ENCODE data around the gene PRKCE. TPM values are rescaled to one million over a fixed set of nuclear protein-coding genes. Genes with fewer than 3 reads are reported as not detected.

The PRKCE gene
- polyA plus RNA-seq, 1 of the 3 experiments (the other 2 are of a cell fraction): 16.3 TPM

DNA sequence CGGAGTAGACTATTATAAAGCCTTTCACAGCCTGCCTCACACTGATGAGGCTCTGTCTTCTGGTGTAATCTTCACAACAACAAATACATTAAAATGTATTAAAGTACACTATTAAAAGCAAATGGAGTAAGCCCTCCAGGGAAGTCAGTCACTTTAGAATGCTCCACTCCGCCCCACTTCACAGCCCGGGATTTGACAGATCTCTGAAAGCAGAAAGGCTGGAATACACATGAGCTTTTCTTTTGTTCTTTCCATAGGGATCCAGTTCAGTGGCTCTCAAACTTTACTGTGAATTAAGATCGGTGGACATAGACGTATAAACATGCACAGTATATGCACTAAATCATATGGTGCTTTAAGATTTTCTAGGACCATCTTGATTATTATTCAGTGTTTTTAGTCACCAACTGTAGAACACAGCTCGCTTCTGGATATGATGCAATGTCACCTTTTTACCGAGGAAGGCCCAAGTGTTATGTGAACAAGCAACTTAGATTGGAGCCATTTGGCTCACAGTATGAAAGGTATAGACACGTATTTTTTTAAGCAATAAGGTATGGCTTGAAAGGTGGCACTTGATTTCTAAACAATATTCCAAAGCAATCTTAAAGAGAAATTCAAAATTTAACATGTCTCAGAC, 151.1 kb downstream of the PRKCE start:
- Histone ChIP-seq H3K4me3 (ENCODE audit: low read depth in 2 of 2, low read length in 1 of 2) (no peak overlapping the region), H3K9ac (no peak overlapping the region), H3K27me3 (ENCODE audit: insufficient read depth) (no peaks in the 10 kb centered on the region), H3K27ac (ENCODE audit: low read depth in 2 of 2, low read length in 1 of 2) (no peak overlapping the region), H3K79me2 (ENCODE audit: insufficient read depth) (no peaks in the 10 kb centered on the region), H2AFZ (ENCODE audit: low read depth) (no peak overlapping the region), H4K20me1 (ENCODE audit: insufficient read depth) (0 out of 2 replicates have a peak, but pooled peaks cover 3% of the 10 kb centered on the region), H3K4me2 (no peak overlapping the region), H3K9me2 (no peaks in the 10 kb centered on the region), H3K4me1 (ENCODE audit: control insufficient read depth in 1 of 2, insufficient read depth in 2 of 2, low read depth in 1 of 2, low read length in 1 of 2) (no peaks in the 10 kb centered on the region; a peak in 1 of 4 replicates), H3F3A (replicated peaks; ENCODE audit: insufficient read depth) (no peaks in the 10 kb centered on the region), H3K36me3 (replicated peaks in 1 of 2; ENCODE audit: control insufficient read depth in 1 of 2, insufficient read depth in 2 of 2, low read length in 1 of 2) (no peaks in the 10 kb centered on the region), H3K9me3 (no peaks in the 10 kb centered on the region)
- CTCF ChIA-PET: interaction anchor here (0.6 to 2.5 kb wide), 7 partner anchors 10 to 163 kb away, joined by 3 to 11 read pairs (median 5); no protein-coding TSS in a partner anchor
- no peak for DNase-seq
- POLR2A ChIA-PET: no interaction called here
- WGBS (ENCODE audit: low lambda C conversion rate): 87% methylated on average over 8 of the region's 8 CpGs
- TF ChIP-seq FOXJ3 (CRISPR knock-in tag; IDR thresholded peaks at IDR 0.05) (no peak), EP300 (IDR thresholded peaks at IDR 0.05; ENCODE audit: borderline replicate concordance in 1 of 2, low read depth in 1 of 2, low read length in 1 of 2) (no peak), MXI1 (IDR thresholded peaks at IDR 0.05; ENCODE audit: low read depth, low read length) (no peak), CHD2 (IDR thresholded peaks at IDR 0.05; ENCODE audit: low read length, partially characterized antibody) (no peak), FOXM1 (IDR thresholded peaks at IDR 0.05; ENCODE audit: low read depth) (no peak), ZBTB33 (IDR thresholded peaks at IDR 0.05; ENCODE audit: borderline replicate concordance, low read depth) (no peak), RCOR1 (IDR thresholded peaks at IDR 0.05; ENCODE audit: low read length) (no peak)
- TF ChIP-seq, protein P1, sequence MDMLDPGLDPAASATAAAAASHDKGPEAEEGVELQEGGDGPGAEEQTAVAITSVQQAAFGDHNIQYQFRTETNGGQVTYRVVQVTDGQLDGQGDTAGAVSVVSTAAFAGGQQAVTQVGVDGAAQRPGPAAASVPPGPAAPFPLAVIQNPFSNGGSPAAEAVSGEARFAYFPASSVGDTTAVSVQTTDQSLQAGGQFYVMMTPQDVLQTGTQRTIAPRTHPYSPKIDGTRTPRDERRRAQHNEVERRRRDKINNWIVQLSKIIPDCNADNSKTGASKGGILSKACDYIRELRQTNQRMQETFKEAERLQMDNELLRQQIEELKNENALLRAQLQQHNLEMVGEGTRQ (IDR thresholded peaks at IDR 0.05; ENCODE audit: borderline replicate concordance, low read depth, low read length): no peak

DNA sequence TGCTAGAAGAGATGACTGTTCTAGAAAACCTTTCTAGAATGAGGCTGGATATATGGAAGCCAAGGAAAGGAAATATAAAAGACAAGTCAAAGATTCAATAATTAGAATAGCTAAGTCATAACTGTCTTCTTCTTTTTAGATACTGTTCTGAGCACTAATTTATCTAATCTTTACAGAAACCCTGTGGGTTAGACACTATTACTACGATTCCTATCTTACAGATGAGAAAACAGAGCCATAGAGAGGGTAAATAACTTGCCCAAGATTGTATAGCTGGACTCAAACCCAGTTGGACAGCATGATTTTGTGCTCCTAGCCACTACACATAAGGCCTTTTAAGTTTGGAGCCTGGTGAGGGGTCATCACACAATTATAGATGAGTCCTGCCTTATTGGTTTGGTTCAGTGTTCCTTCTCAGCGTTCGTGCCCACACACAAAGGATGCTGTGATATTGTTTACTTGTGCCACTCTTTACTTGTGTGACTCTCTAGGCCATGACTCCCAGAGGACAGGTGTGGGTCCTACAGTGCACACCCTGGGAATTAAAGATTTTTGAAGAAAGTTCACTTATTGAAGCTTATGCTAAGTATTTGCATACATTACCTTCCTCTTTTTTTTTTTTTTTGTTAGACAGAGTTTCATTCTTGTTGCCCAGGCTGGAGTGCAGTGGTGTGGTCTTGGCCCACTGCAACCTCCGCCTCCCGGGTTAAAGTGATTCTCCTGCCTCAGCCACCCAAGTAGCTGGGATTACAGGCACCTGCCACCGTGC, 153.7 kb downstream of the PRKCE start:
- Histone ChIP-seq H4K20me1 (ENCODE audit: insufficient read depth) (0 out of 2 replicates have a peak, but pooled peaks cover 3% of the 10 kb centered on the region), H3K36me3 (replicated peaks in 1 of 2; ENCODE audit: control insufficient read depth in 1 of 2, insufficient read depth in 2 of 2, low read length in 1 of 2) (no peaks in the 10 kb centered on the region), H3K27me3 (ENCODE audit: insufficient read depth) (no peaks in the 10 kb centered on the region), H3K9me3 (no peaks in the 10 kb centered on the region), H3K79me2 (ENCODE audit: insufficient read depth) (no peaks in the 10 kb centered on the region), H3K9me2 (no peaks in the 10 kb centered on the region), H3K4me3 (ENCODE audit: low read depth in 2 of 2, low read length in 1 of 2) (no peak overlapping the region), H3K4me2 (no peak overlapping the region), H3K9ac (no peak overlapping the region), H3K27ac (ENCODE audit: low read depth in 2 of 2, low read length in 1 of 2) (no peak overlapping the region), H3K4me1 (ENCODE audit: control insufficient read depth in 1 of 2, insufficient read depth in 2 of 2, low read depth in 1 of 2, low read length in 1 of 2) (peaks cover 0 to 8% of the 10 kb centered on the region in 2 experiments; a peak in 1 of 4 replicates), H3F3A (replicated peaks; ENCODE audit: insufficient read depth) (no peaks in the 10 kb centered on the region), H2AFZ (ENCODE audit: low read depth) (no peak overlapping the region)
- no peak for DNase-seq
- POLR2A ChIA-PET: interaction anchor here (0.6 kb wide), 1 partner anchor 156 kb away, joined by 3 read pairs; no protein-coding TSS in a partner anchor
- CTCF ChIA-PET: interaction anchor here (0.5 to 1.3 kb wide), 5 partner anchors 8 to 138 kb away, joined by 3 to 4 read pairs (median 3); no protein-coding TSS in a partner anchor
- WGBS (ENCODE audit: low lambda C conversion rate): 91% methylated on average over 6 of the region's 6 CpGs
- TF ChIP-seq RXRA (IDR thresholded peaks at IDR 0.05; ENCODE audit: borderline replicate concordance, low read depth): no peak
- TF ChIP-seq POLR2AphosphoS5 (IDR thresholded peaks at IDR 0.05; ENCODE audit: low read depth, low read length): no peak
- no peak for TF ChIP-seq NRF1 (IDR thresholded peaks at IDR 0.05; ENCODE audit: low read depth, low read length)
- no peak for TF ChIP-seq NFIC (IDR thresholded peaks at IDR 0.05; ENCODE audit: borderline replicate concordance)
- no peak for TF ChIP-seq GABPA (IDR thresholded peaks at IDR 0.05; ENCODE audit: low read depth)
- no peak for TF ChIP-seq IRF3 (IDR thresholded peaks at IDR 0.05; ENCODE audit: low read depth, low read length)
- TF ChIP-seq TAF1 (IDR thresholded peaks at IDR 0.05; ENCODE audit: borderline replicate concordance, low read depth, low read length): no peak
- TF ChIP-seq EZH2phosphoT487 (IDR thresholded peaks at IDR 0.05; ENCODE audit: borderline replicate concordance, low read depth): no peak
- no peak for TF ChIP-seq TCF12 (IDR thresholded peaks at IDR 0.05)
- TF ChIP-seq, protein P2, sequence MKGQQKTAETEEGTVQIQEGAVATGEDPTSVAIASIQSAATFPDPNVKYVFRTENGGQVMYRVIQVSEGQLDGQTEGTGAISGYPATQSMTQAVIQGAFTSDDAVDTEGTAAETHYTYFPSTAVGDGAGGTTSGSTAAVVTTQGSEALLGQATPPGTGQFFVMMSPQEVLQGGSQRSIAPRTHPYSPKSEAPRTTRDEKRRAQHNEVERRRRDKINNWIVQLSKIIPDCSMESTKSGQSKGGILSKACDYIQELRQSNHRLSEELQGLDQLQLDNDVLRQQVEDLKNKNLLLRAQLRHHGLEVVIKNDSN (IDR thresholded peaks at IDR 0.05; ENCODE audit: borderline replicate concordance, low read depth): no peak
- TF ChIP-seq GATA2 (CRISPR knock-in tag; IDR thresholded peaks at IDR 0.05): no peak
- no peak for TF ChIP-seq TEAD4 (IDR thresholded peaks at IDR 0.05; ENCODE audit: borderline replicate concordance, insufficient read depth)
- no peak for TF ChIP-seq FOXJ3 (CRISPR knock-in tag; IDR thresholded peaks at IDR 0.05)
- no peak for TF ChIP-seq JUND (IDR thresholded peaks at IDR 0.05)
- no peak for TF ChIP-seq RCOR1 (IDR thresholded peaks at IDR 0.05; ENCODE audit: low read length)
- TF ChIP-seq RAD21 (IDR thresholded peaks at IDR 0.05; ENCODE audit: low read length): no peak
- TF ChIP-seq MXI1 (IDR thresholded peaks at IDR 0.05; ENCODE audit: low read depth, low read length): no peak
- TF ChIP-seq FOXM1 (IDR thresholded peaks at IDR 0.05; ENCODE audit: low read depth): no peak

Data from SK-N-SH (cell line).